GM19324 (cell line): ENCODE measurements around the gene CYP2B6.
"Not testable (repeated sequence)": the region's sequence is repeated elsewhere in the genome, so short reads cannot be mapped to it uniquely, and the experiment has no call there.

Experiments
- ATAC-seq: cut with Tn5 transposase; IDR thresholded peaks from one replicate; pipeline ENCODE4 v1.9.1; 2021; ENCODE audit warnings: mild to moderate bottlenecking, moderate library complexity; ENCODE audit not compliant: unreplicated experiment, low FRiP score

CYP2B6 gene

GRCh38 chr19:40979759-40980158, 11.3 kb upstream of the CYP2B6 start:
- ATAC-seq: not testable (repeated sequence)

GRCh38 chr19:40980743-40981442, 10.2 kb upstream of the CYP2B6 start:
- ATAC-seq: not testable (repeated sequence)

GRCh38 chr19:40981591-40981990, 9.5 kb upstream of the CYP2B6 start:
- ATAC-seq: no peak

- ATAC-seq: no peak
Observed at GRCh38 chr19:40982594-40983101, 8.4 kb upstream of the CYP2B6 start.

GRCh38 chr19:40989453-40989852, 1.6 kb upstream of the CYP2B6 start:
- ATAC-seq: no peak

GRCh38 chr19:40995355-40995754, 4.3 kb downstream of the CYP2B6 start:
- no peak for ATAC-seq

GRCh38 chr19:40999018-40999417, 7.9 kb downstream of the CYP2B6 start:
- ATAC-seq: not testable (repeated sequence)

- ATAC-seq: no peak
Observed at GRCh38 chr19:41000310-41000737, 9.2 kb downstream of the CYP2B6 start.

- ATAC-seq: no peak
Observed at GRCh38 chr19:41001243-41001971, 10.3 kb downstream of the CYP2B6 start.

GRCh38 chr19:41003656-41004055, 12.6 kb downstream of the CYP2B6 start:
- not testable (repeated sequence) for ATAC-seq

GRCh38 chr19:41009700-41010235, 18.7 kb downstream of the CYP2B6 start:
- ATAC-seq: no peak

GRCh38 chr19:41013359-41013758, 22.3 kb downstream of the CYP2B6 start:
- ATAC-seq: no peak

- no peak for ATAC-seq
Observed at GRCh38 chr19:41014643-41015042, 23.6 kb downstream of the CYP2B6 start.

GRCh38 chr19:41016488-41017071, 25.5 kb downstream of the CYP2B6 start:
- no peak for ATAC-seq

- ATAC-seq: no peak
Observed at GRCh38 chr19:41018736-41019290, 27.7 kb downstream of the CYP2B6 start.

GRCh38 chr19:41019346-41019745, 28.3 kb downstream of the CYP2B6 start:
- ATAC-seq: no peak

- ATAC-seq: no peak
Observed at GRCh38 chr19:41023193-41023592, 32.1 kb downstream of the CYP2B6 start.

GRCh38 chr19:41025411-41025810, 34.3 kb downstream of the CYP2B6 start:
- ATAC-seq: no peak

GRCh38 chr19:41025871-41026270, 34.8 kb downstream of the CYP2B6 start:
- no peak for ATAC-seq

GRCh38 chr19:41027273-41027967, 36.3 kb downstream of the CYP2B6 start:
- ATAC-seq: no peak
